ENCODE results near the gene SSR3. TPM values are rescaled to one million over a fixed set of nuclear protein-coding genes. Genes with fewer than 3 reads are reported as not detected.

SSR3 gene
- total RNA-seq, 1 experiment from 2014 or later = 95.1 TPM

DNA sequence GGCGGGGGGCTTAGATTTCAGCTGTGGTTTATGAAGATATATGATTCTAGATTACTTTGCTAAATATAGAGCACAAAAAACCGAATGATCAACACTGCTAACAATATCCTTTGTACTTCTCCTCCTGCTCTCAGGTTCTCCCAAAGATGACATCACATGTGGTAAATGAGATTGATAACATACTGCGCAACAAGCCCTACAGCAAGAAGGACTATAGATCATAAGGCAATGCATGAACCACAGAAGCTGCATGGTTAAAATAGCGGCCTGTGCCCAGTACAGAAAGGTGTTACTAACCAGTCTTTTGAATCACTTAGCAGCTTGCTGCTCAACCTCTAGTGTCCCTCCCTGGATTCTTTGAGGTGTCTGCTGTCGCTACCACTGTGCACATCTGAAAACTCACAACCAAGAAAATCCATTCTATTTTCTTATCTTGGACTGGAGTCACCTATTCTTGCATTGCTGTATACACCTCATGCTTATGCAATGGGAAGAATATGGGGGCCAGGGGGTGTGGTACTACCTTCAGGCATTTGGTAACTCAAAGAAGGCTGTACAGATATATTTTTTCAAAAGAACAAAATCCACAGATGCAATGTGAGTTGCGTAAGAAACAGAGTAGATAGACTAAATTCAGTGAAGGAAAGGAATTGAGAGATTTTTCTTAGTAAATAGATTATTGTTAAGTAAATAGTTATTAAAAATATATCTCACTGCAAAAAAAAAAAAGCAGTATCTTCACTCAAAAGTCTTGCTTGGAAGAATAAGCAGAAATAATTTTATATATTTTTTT lies 18.2 kb downstream of the SSR3 start:
- DNase-seq (ENCODE audit: low spot score) = no peak

- DNase-seq (ENCODE audit: low spot score) = no peak
These were observed 19.1 kb downstream of the SSR3 start for GRCh38 chr3:156535798-156536197.

DNA sequence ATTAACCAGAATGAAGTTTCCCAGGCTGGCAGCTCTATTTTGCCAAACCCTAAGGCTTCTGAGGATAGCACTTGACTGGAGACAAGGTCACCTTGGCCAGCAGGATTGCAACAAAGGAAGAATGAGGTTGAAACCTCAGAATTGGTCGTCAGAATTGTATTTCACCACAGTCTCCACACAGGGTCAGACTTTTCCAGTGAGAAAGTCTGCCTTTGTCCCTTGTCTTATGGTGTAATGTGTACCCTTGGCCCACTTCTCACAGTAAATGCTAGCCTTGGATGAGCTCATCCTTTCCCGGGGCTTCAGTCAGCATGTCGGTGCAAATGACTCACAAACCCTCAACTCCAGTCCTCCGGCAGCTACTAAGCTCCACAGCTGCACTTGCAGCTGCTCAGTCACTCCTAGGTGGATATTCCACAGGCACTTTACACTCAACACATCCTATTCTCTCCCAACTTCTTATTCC lies 19.7 kb downstream of the SSR3 start:
- DNase-seq (ENCODE audit: low spot score) = peak; percentile 75

GRCh38 chr3:156533205-156533604 lies 21.7 kb downstream of the SSR3 start:
- no peak for DNase-seq (ENCODE audit: low spot score)

GRCh38 chr3:156532730-156533129 lies 22.2 kb downstream of the SSR3 start:
- no peak for DNase-seq (ENCODE audit: low spot score)

GRCh38 chr3:156530980-156531379 lies 23.9 kb downstream of the SSR3 start:
- no peak for DNase-seq (ENCODE audit: low spot score)

- DNase-seq (ENCODE audit: low spot score) = no peak
These were observed 27.9 kb downstream of the SSR3 start for GRCh38 chr3:156527060-156527459.

DNA sequence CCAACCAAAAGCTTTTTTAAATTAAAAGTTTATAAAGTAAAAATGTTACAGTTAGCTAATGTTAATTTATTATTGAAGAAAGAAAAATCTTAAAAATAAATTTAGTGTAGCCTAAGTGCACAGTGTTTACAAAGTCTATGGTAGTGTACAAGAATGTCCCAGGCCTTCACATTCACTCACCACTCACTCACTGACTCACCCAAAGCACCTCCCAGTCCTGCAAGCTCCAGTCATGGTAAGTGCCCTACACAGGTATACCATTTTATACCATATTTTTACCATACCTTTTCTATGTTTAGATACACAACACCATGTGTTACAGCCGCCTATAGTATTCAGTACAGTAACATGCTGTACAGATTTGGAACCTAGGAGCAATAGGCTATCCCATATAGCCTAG lies 29.1 kb downstream of the SSR3 start:
- DNase-seq (ENCODE audit: low spot score) = no peak

DNA sequence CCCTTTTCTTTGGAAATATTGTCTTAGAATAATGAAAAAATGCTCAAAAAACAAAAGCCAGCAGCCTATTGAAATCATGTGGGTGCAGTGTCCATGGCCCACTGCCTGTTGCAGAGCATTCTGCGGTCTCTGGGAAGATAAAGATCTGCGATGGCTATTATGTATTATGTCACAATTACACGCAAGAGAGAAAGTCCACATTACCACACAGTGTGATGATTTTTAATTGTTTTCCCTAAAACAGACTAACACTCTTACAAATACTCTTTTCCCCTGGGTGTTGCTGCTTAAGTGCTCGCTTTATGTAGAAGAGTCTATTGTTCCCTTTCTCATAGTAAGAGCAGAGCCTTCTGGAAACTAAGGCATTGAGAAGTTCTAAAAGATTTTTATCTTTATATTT lies 32.2 kb downstream of the SSR3 start:
- DNase-seq (ENCODE audit: low spot score) = no peak

DNA sequence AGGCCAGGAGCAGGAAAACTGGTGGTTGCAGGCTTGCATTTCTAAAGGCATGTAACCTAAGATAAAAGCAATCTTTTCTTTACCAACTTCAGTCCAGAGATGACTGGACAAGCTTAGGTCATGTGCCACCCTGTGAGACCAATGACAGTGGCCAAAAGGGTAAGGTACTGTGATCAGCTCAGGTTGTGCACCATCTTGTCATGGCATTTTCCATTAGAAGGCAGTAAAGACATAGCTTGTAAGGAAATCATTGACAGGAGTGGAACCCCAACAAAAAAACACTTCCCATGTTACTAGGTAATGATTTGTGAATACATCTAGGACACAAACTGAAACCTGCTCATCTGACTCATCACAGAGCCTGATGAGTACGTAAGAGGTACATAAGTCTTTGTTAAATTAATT lies 35.2 kb downstream of the SSR3 start:
- no peak for DNase-seq (ENCODE audit: low spot score)

GRCh38 chr3:156518726-156519125 lies 36.2 kb downstream of the SSR3 start:
- no peak for DNase-seq (ENCODE audit: low spot score)

DNA sequence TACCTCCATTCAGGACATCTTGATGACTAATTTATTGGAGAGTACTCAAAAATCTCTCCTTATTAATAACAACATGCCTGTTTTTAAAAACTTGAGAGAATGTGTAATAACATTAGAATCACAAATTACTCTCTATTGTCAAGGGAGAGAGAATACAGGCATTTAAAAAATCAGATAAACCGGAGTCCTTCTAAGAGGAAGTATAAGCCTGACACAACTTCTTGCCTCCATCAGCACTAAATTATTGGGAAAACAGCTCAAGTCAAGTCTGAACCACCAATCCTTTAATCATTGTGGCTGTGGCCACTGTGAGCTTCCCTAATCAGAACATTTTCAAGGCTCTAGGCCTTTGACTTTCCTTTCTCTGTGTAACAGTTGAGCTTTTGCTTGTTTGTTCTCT lies 38.0 kb downstream of the SSR3 start:
- no peak for DNase-seq (ENCODE audit: low spot score)

- DNase-seq (ENCODE audit: low spot score) = no peak
These were observed 38.6 kb downstream of the SSR3 start for GRCh38 chr3:156516284-156516683.

- peak; percentile 13 for DNase-seq (ENCODE audit: low spot score)
These were observed 41.3 kb downstream of the SSR3 start for GRCh38 chr3:156513619-156514018.

DNA sequence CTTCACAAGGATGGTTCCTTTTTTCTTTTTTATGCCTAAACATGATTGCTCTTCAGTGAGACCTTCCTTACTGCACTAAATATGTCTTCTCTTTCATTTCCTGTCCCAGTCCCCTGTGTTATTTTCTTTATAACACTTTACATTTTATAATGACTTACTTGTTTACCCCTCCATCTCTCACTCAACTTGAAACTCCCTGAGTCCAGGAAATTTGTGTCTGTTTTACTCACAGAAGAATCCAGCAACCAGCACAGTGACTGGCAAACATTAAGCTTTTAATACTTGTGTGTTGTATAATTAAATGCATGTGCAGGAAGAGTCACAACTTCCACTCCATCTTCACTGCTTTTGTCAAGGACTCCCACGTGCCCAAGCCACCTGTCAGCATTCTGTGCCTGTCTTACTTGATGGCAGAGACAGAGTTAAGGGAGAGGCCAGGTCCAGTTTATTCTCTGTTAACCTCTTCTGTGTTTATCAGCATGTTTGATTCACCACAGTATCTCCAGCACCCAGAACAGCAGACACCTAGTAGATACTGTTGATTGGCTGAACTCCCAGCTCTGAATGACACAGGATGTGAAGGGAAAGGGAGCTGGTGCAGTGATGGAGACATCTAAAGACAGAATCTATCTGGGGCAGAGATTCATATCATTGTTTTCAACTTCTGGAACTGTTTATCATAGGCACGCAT lies 42.8 kb downstream of the SSR3 start:
- DNase-seq (ENCODE audit: low spot score) = no peak

- peak; percentile 76 for DNase-seq (ENCODE audit: low spot score)
These were observed 45.4 kb downstream of the SSR3 start for GRCh38 chr3:156509189-156510174.

- DNase-seq (ENCODE audit: low spot score) = no peak
These were observed 47.6 kb downstream of the SSR3 start for GRCh38 chr3:156507285-156507684.

- no peak for DNase-seq (ENCODE audit: low spot score)
These were observed 56.6 kb downstream of the SSR3 start for GRCh38 chr3:156498307-156498706.

- no peak for DNase-seq (ENCODE audit: low spot score)
These were observed 57.6 kb downstream of the SSR3 start for GRCh38 chr3:156497326-156497725.

GRCh38 chr3:156495816-156496215 lies 59.1 kb downstream of the SSR3 start:
- no peak for DNase-seq (ENCODE audit: low spot score)

DNA sequence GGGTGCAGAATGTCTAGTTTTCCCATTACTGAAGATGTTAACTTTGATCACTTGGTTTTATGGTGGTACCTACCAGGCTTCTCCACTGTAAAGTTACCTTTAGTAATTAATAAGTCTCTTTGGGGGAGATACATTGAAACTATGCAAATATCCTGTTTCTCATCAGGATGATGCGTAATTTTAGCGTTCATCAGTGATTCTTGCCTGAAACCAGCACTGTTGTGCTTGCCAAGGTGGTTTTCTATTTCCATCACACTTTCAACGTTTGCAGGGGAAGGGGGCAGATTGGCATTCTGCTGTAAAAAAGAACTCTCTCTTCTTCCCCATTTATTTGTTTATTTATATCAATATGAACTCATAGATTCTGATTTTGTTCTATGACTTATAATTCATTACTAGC lies 61.0 kb downstream of the SSR3 start:
- no peak for DNase-seq (ENCODE audit: low spot score)

- DNase-seq (ENCODE audit: low spot score) = no peak
These were observed 62.1 kb downstream of the SSR3 start for GRCh38 chr3:156492801-156493261.
